Stimulated activated CD8-positive, alpha-beta memory T cell treated with anti-CD3 and anti-CD28 coated beads, Interleukin-7, amount 100 ng/mL, for 4 hours (primary cell): Measurements from ENCODE around the gene SERPINB13.
"Not testable (repeated sequence)": the region's sequence is repeated elsewhere in the genome, so short reads cannot be mapped to it uniquely, and the experiment has no call there.

ENCODE experiments used
- DNase-seq, 2 donors: peaks; one replicate each; pipeline ENCODE4 v3.0.0-alpha.2; 2020; ENCODE audit warnings: low read depth in 2 of 2

SERPINB13 gene

GRCh38 chr18:63590373-63590772 lies 3.2 kb downstream of the SERPINB13 start:
- no peak for DNase-seq

GRCh38 chr18:63590966-63591695 lies 4.0 kb downstream of the SERPINB13 start:
- DNase-seq, result no peak

GRCh38 chr18:63591725-63592124 lies 4.6 kb downstream of the SERPINB13 start:
- DNase-seq, result no peak

GRCh38 chr18:63592471-63592870 lies 5.3 kb downstream of the SERPINB13 start:
- no peak for DNase-seq

- DNase-seq, result no peak
Measured at GRCh38 chr18:63596964-63597363, 9.8 kb downstream of the SERPINB13 start.

- no peak for DNase-seq
Measured at GRCh38 chr18:63603355-63603754, 16.2 kb downstream of the SERPINB13 start.

GRCh38 chr18:63603772-63604171 lies 16.6 kb downstream of the SERPINB13 start:
- DNase-seq, result no peak

GRCh38 chr18:63604791-63605567 lies 17.8 kb downstream of the SERPINB13 start:
- no peak for DNase-seq

GRCh38 chr18:63606526-63606925 lies 19.4 kb downstream of the SERPINB13 start:
- DNase-seq, result no peak

- DNase-seq, result no peak
Measured at GRCh38 chr18:63613420-63613819, 26.3 kb downstream of the SERPINB13 start.

- no peak for DNase-seq
Measured at GRCh38 chr18:63617049-63617914, 30.1 kb downstream of the SERPINB13 start.

GRCh38 chr18:63617915-63618234 lies 30.7 kb downstream of the SERPINB13 start:
- no peak for DNase-seq

- DNase-seq, result no peak
Measured at GRCh38 chr18:63619661-63620060, 32.5 kb downstream of the SERPINB13 start.

GRCh38 chr18:63624863-63625262 lies 37.7 kb downstream of the SERPINB13 start:
- no peak for DNase-seq

- DNase-seq, result no peak
Measured at GRCh38 chr18:63626431-63626830, 39.3 kb downstream of the SERPINB13 start.

- no peak for DNase-seq
Measured at GRCh38 chr18:63627819-63628218, 40.7 kb downstream of the SERPINB13 start.

GRCh38 chr18:63637703-63638102 lies 50.6 kb downstream of the SERPINB13 start:
- no peak for DNase-seq

- DNase-seq, result not testable (repeated sequence)
Measured at GRCh38 chr18:63641157-63641680, 54.1 kb downstream of the SERPINB13 start.

GRCh38 chr18:63642668-63643356 lies 55.7 kb downstream of the SERPINB13 start:
- not testable (repeated sequence) for DNase-seq

- not testable (repeated sequence) for DNase-seq
Measured at GRCh38 chr18:63644142-63644541, 57.0 kb downstream of the SERPINB13 start, which contains the start of gene SERPINB4. TSS of gene SERPINB4 (minus strand) at chr18:63644256. CDS start at chr18:63643577, 679 bp downstream.

- DNase-seq, result not testable (repeated sequence)
Measured at GRCh38 chr18:63644694-63645093, 57.6 kb downstream of the SERPINB13 start.
